Measurements from ENCODE around the gene CDKAL1. TPM values are rescaled to one million over a fixed set of nuclear protein-coding genes. Genes with fewer than 3 reads are reported as not detected.

CDKAL1 gene
- total RNA-seq, 2 donors from 2014 or later: 23.5 to 26.4 TPM

GRCh38 chr6:21158149-21158548, 623.9 kb downstream of the CDKAL1 start:
- peaks cover 7% of the 10 kb centered on the region for H3K4me1 ChIP-seq (ENCODE audit: control insufficient read depth, insufficient read depth, low read length)
- no peaks in the 10 kb centered on the region for H3K9me3 Mint-ChIP-seq
- H3K4me3 Mint-ChIP-seq: no peak overlapping the region
- H3K4me3 ChIP-seq (ENCODE audit: low read length): no peak overlapping the region
- TF ChIP-seq, protein P1, sequence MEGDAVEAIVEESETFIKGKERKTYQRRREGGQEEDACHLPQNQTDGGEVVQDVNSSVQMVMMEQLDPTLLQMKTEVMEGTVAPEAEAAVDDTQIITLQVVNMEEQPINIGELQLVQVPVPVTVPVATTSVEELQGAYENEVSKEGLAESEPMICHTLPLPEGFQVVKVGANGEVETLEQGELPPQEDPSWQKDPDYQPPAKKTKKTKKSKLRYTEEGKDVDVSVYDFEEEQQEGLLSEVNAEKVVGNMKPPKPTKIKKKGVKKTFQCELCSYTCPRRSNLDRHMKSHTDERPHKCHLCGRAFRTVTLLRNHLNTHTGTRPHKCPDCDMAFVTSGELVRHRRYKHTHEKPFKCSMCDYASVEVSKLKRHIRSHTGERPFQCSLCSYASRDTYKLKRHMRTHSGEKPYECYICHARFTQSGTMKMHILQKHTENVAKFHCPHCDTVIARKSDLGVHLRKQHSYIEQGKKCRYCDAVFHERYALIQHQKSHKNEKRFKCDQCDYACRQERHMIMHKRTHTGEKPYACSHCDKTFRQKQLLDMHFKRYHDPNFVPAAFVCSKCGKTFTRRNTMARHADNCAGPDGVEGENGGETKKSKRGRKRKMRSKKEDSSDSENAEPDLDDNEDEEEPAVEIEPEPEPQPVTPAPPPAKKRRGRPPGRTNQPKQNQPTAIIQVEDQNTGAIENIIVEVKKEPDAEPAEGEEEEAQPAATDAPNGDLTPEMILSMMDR (conservative IDR thresholded peaks at IDR 0.05): no peak
- no peaks in the 10 kb centered on the region for H3K36me3 ChIP-seq (ENCODE audit: control insufficient read depth, insufficient read depth, low read length)
- no peak overlapping the region for H3K27ac Mint-ChIP-seq
- H3K4me1 Mint-ChIP-seq: peaks cover 18% of the 10 kb centered on the region
- DNase-seq: no peak
- no peaks in the 10 kb centered on the region for H3K27me3 ChIP-seq (ENCODE audit: control insufficient read depth, insufficient read depth, low read length, poor library complexity, severe bottlenecking)
- no peaks in the 10 kb centered on the region for H3K27me3 Mint-ChIP-seq (ENCODE audit: insufficient read depth)
- no peak overlapping the region for H3K27ac ChIP-seq (ENCODE audit: low read depth, low read length)
- no peaks in the 10 kb centered on the region for H3K9me3 ChIP-seq (ENCODE audit: control insufficient read depth, low read length)
- H3K9ac ChIP-seq (ENCODE audit: extremely low read depth, low read length, poor library complexity, severe bottlenecking): no peak overlapping the region
- 80% methylated on average over 1 of the region's 1 CpG; no CpG with 5 or more reads in 1 of the 2 experiments for WGBS, 2 experiments (ENCODE audit: insufficient coverage in 1 of 2, insufficient read length in 1 of 2)
- H3K36me3 Mint-ChIP-seq (ENCODE audit: low read depth): no peaks in the 10 kb centered on the region

DNA sequence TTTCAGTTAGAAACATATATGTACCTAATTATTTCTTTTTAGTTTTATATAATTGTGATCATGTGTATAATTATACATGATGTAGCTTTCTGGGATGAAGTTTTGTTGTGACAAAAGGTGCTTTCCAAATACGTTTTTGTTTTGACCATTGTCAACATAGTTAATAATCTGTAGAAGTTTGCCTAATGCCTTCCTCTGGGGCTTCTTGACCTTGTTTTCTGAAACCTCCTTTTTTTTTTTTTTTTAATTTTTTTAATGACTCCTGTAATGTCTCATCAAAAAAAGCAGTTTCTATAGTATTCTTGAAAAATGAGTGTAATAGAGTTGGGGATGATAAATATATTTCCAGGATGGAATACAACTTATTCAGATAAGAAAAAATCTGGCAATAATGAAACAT, 624.6 kb downstream of the CDKAL1 start:
- H3K9me3 ChIP-seq (ENCODE audit: control insufficient read depth, low read length): no peaks in the 10 kb centered on the region
- no peak overlapping the region for H3K27ac ChIP-seq (ENCODE audit: low read depth, low read length)
- Mint-ChIP-seq H3K27me3 (ENCODE audit: insufficient read depth) (no peaks in the 10 kb centered on the region), H3K4me3 (no peak overlapping the region), H3K4me1 (peaks cover 21% of the 10 kb centered on the region), H3K9me3 (no peaks in the 10 kb centered on the region), H3K27ac (no peak overlapping the region), H3K36me3 (ENCODE audit: low read depth) (no peaks in the 10 kb centered on the region)
- 88 to 100% methylated on average over 1 of the region's 1 CpG for WGBS, 2 experiments (ENCODE audit: insufficient coverage in 1 of 2, insufficient read length in 1 of 2)
- no peaks in the 10 kb centered on the region for H3K36me3 ChIP-seq (ENCODE audit: control insufficient read depth, insufficient read depth, low read length)
- no peaks in the 10 kb centered on the region for H3K27me3 ChIP-seq (ENCODE audit: control insufficient read depth, insufficient read depth, low read length, poor library complexity, severe bottlenecking)
- TF ChIP-seq, protein P1 (conservative IDR thresholded peaks at IDR 0.05): no peak
- peaks cover 7% of the 10 kb centered on the region for H3K4me1 ChIP-seq (ENCODE audit: control insufficient read depth, insufficient read depth, low read length)
- DNase-seq: no peak
- no peak overlapping the region for H3K4me3 ChIP-seq (ENCODE audit: low read length)
- H3K9ac ChIP-seq (ENCODE audit: extremely low read depth, low read length, poor library complexity, severe bottlenecking): no peak overlapping the region

DNA sequence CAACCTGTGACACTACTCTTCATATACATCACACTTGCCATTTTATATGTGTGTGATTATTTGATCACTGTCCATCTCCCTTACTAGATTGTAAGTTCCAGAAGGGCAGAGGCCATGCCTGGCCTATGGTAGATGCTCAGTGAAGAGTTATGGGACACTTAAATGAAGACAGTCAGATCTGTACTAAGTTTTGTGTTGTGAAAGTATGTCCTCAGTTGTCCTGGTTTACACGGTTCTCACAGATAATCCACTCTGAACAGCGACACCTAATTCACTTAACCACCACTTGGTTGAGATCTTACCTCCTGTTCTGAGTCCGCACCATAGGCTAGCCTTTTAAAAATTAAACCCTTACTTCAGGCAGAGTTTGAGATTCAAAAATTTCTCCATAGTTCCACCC, 625.2 kb downstream of the CDKAL1 start:
- Histone ChIP-seq H3K4me1 (ENCODE audit: control insufficient read depth, insufficient read depth, low read length) (peaks cover 7% of the 10 kb centered on the region), H3K4me3 (ENCODE audit: low read length) (no peak overlapping the region), H3K27ac (ENCODE audit: low read depth, low read length) (no peak overlapping the region), H3K9me3 (ENCODE audit: control insufficient read depth, low read length) (no peaks in the 10 kb centered on the region), H3K27me3 (ENCODE audit: control insufficient read depth, insufficient read depth, low read length, poor library complexity, severe bottlenecking) (no peaks in the 10 kb centered on the region), H3K36me3 (ENCODE audit: control insufficient read depth, insufficient read depth, low read length) (no peaks in the 10 kb centered on the region), H3K9ac (ENCODE audit: extremely low read depth, low read length, poor library complexity, severe bottlenecking) (no peak overlapping the region)
- TF ChIP-seq, protein P1 (conservative IDR thresholded peaks at IDR 0.05): no peak
- Mint-ChIP-seq H3K27me3 (ENCODE audit: insufficient read depth) (no peaks in the 10 kb centered on the region), H3K4me1 (peaks cover 21% of the 10 kb centered on the region), H3K27ac (no peak overlapping the region), H3K36me3 (ENCODE audit: low read depth) (no peaks in the 10 kb centered on the region), H3K9me3 (no peaks in the 10 kb centered on the region), H3K4me3 (no peak overlapping the region)
- DNase-seq: no peak
- 93 to 100% methylated on average over 2 to 3 of the region's 3 CpGs for WGBS, 2 experiments (ENCODE audit: insufficient coverage in 1 of 2, insufficient read length in 1 of 2)

Data from endodermal cell (in vitro differentiated cells).